HEK293T (cell line): ENCODE measurements around the gene CLASRP.

Source experiments
- CTBP1 ChIP-seq: fragments of 450-650 bp; IDR thresholded peaks from 2 replicates; pipeline ENCODE4 v1.6.1; 2016; ENCODE audit warnings: borderline replicate concordance
- FOXK2 ChIP-seq: fragments of 450-650 bp; IDR thresholded peaks from 2 replicates; pipeline ENCODE4 v1.6.1; 2016; ENCODE audit warnings: mild to moderate bottlenecking
- FOXM1 ChIP-seq: fragments of 450-650 bp; IDR thresholded peaks from 2 replicates; pipeline ENCODE4 v1.6.1; 2017; ENCODE audit warnings: mild to moderate bottlenecking, borderline replicate concordance
- L3MBTL2 ChIP-seq: fragments of 450-650 bp; conservative IDR thresholded peaks from 2 replicates; pipeline ENCODE4 v1.6.1; 2016; ENCODE audit warnings: mild to moderate bottlenecking
- PKNOX1 ChIP-seq: fragments of 450-650 bp; IDR thresholded peaks from 2 replicates; pipeline ENCODE4 v1.6.1; 2016
- SP1 ChIP-seq: fragments of 450-650 bp; IDR thresholded peaks from 2 replicates; pipeline ENCODE4 v1.6.1; 2017

GRCh38 chr19:45066921-45067661, 28.2 kb downstream of the CLASRP start:
- no peak for TF ChIP-seq CTBP1
- no peak for TF ChIP-seq FOXK2
- no peak for TF ChIP-seq FOXM1
- no peak for TF ChIP-seq L3MBTL2
- TF ChIP-seq PKNOX1 = no peak
- TF ChIP-seq SP1 = no peak
